GM23338 (cell line): ENCODE results near the gene FAM83F. TPM values are rescaled to one million over a fixed set of nuclear protein-coding genes. Genes with fewer than 3 reads are reported as not detected.
A peak's percentile ranks its signal among the peaks of the same experiment; 100 is the strongest.

Experiments used
- ATAC-seq: fragments of 200-7000 bp; cut with Tn5 transposase; 3 replicates; pipeline ENCODE4 v1.9.1; 2020
- DNase-seq: peaks from one replicate; pipeline ENCODE4 v3.0.0-alpha.2; 2015; ENCODE audit warnings: low spot score
- H2AFZ ChIP-seq: fragments of 200-600 bp; sonication (generic); 2 replicates; pipeline ENCODE4 v1.8.0; 2016; ENCODE audit warnings: antibody characterized with exemption, mild to moderate bottlenecking, moderate library complexity
- H3F3A ChIP-seq: fragments of 200-600 bp; sonication (generic); replicated peaks from 2 replicates; pipeline ENCODE4 v1.8.0; 2017; ENCODE audit warnings: antibody characterized with exemption, mixed run types, low read depth
- H3K27ac ChIP-seq: fragments of 200-600 bp; sonication (generic); 2 replicates; pipeline ENCODE4 v1.6.1; 2016; ENCODE audit warnings: low read depth
- H3K27me3 ChIP-seq: fragments of 200-600 bp; sonication (generic); 2 replicates; pipeline ENCODE4 v1.8.0; 2016; ENCODE audit warnings: mild to moderate bottlenecking, mixed run types, moderate library complexity; ENCODE audit not compliant: insufficient read depth
- H3K36me3 ChIP-seq: fragments of 200-600 bp; sonication (generic); 2 replicates; pipeline ENCODE4 v1.8.0; 2016; ENCODE audit warnings: mild to moderate bottlenecking; ENCODE audit not compliant: insufficient read depth
- H3K4me1 ChIP-seq: fragments of 200-600 bp; sonication (generic); 2 replicates; pipeline ENCODE4 v1.8.0; 2016; ENCODE audit warnings: mild to moderate bottlenecking, moderate library complexity; ENCODE audit not compliant: insufficient read depth
- H3K4me2 ChIP-seq: fragments of 200-600 bp; sonication (generic); 2 replicates; pipeline ENCODE4 v1.7.1; 2017; ENCODE audit warnings: mixed run types
- H3K4me3 ChIP-seq: fragments of 200-600 bp; sonication (generic); 2 replicates; pipeline ENCODE4 v1.6.1; 2016; ENCODE audit warnings: mixed run types
- H3K79me2 ChIP-seq: fragments of 200-600 bp; sonication (generic); replicated peaks from 2 replicates; pipeline ENCODE4 v1.8.0; 2017; ENCODE audit warnings: mild to moderate bottlenecking; ENCODE audit not compliant: insufficient read depth
- H3K9me2 ChIP-seq: fragments of 200-600 bp; sonication (generic); 2 replicates; pipeline ENCODE4 v1.8.0; 2017; ENCODE audit not compliant: insufficient read depth
- H4K20me1 ChIP-seq: fragments of 200-600 bp; sonication (generic); replicated peaks from 2 replicates; pipeline ENCODE4 v1.8.0; 2017; ENCODE audit warnings: mild to moderate bottlenecking; ENCODE audit not compliant: insufficient read depth
- H3K27ac Mint-ChIP-seq: 2 replicates; pipeline ENCODE4 v1.8.0; 2020; ENCODE audit warnings: inconsistent platforms, mild to moderate bottlenecking, moderate library complexity, mixed read lengths
- H3K27me3 Mint-ChIP-seq: 3 replicates; pipeline ENCODE4 v1.8.0; 2022; ENCODE audit warnings: low read depth, mild to moderate bottlenecking, moderate library complexity, mixed read lengths, inconsistent platforms; ENCODE audit not compliant: insufficient read depth, poor library complexity
- H3K36me3 Mint-ChIP-seq: 3 replicates; pipeline ENCODE4 v1.8.0; 2021; ENCODE audit warnings: low read depth, mild to moderate bottlenecking, inconsistent platforms, moderate library complexity, mixed read lengths
- H3K4me1 Mint-ChIP-seq: 3 replicates; pipeline ENCODE4 v1.8.0; 2020; ENCODE audit warnings: mild to moderate bottlenecking, inconsistent platforms, mixed read lengths
- H3K4me3 Mint-ChIP-seq: 3 replicates; pipeline ENCODE4 v1.8.0; 2021; ENCODE audit warnings: moderate library complexity, mild to moderate bottlenecking, inconsistent platforms, mixed read lengths
- H3K9me3 Mint-ChIP-seq: 3 replicates; pipeline ENCODE4 v1.8.0; 2020; ENCODE audit warnings: moderate library complexity, mild to moderate bottlenecking, inconsistent platforms, mixed read lengths
- CREB1 ChIP-seq: fragments of 250-450 bp; sonication (Bioruptor Pico); IDR thresholded peaks from 2 replicates; pipeline ENCODE4 v1.5.0; 2020; ENCODE audit warnings: low read depth, mild to moderate bottlenecking, moderate library complexity
- EZH2 ChIP-seq: fragments of 200-600 bp; sonication (generic); IDR thresholded peaks from one replicate; pipeline ENCODE4 v1.8.0; 2017; ENCODE audit warnings: antibody characterized with exemption, mild to moderate bottlenecking, low read depth; ENCODE audit not compliant: unreplicated experiment
- NANOG ChIP-seq: IDR thresholded peaks from 2 replicates; pipeline ENCODE4 v1.6.1; 2016; ENCODE audit warnings: antibody characterized with exemption, borderline replicate concordance
- POLR2AphosphoS5 ChIP-seq: IDR thresholded peaks from 2 replicates; pipeline ENCODE4 v1.6.1; 2016; ENCODE audit warnings: antibody characterized with exemption, low read depth
- STAT1 ChIP-seq: IDR thresholded peaks from one replicate; pipeline ENCODE4 v1.6.1; 2016; ENCODE audit warnings: antibody characterized with exemption; ENCODE audit not compliant: unreplicated experiment
- ZNF114 ChIP-seq: fragments of 250-450 bp; sonication (Bioruptor Pico); IDR thresholded peaks from 2 replicates; pipeline ENCODE4 v1.5.0; 2020; ENCODE audit warnings: mild to moderate bottlenecking, moderate library complexity
- ZNF331 ChIP-seq: fragments of 250-450 bp; sonication (Bioruptor Pico); IDR thresholded peaks from 2 replicates; pipeline ENCODE4 v1.5.0; 2020; ENCODE audit warnings: low read depth, mild to moderate bottlenecking, moderate library complexity
- polyA plus RNA-seq: library from polyadenylated mRNA; unstranded; fragments of >200 nt; fragmentation: Nextera tagmentation; extraction: Ambion mirVana; gene quantifications from 2 replicates; pipeline ENCODE4 v1.2.1, GENCODE V29; 2016
- total RNA-seq: library from RNA; depleted of rRNA; stranded (reverse); fragments of >200 nt; shearing (Covaris generic); gene quantifications from 2 replicates; pipeline ENCODE4 v1.2.3, GENCODE V29; 2014
- TF ChIP-seq, protein P1 (sequence below): fragments of 250-450 bp; sonication (Bioruptor Pico); IDR thresholded peaks from 2 replicates; pipeline ENCODE4 v1.5.0; 2020; ENCODE audit warnings: mild to moderate bottlenecking, moderate library complexity
- TF ChIP-seq, protein P2 (sequence below): IDR thresholded peaks from 2 replicates; pipeline ENCODE4 v1.6.1; 2016; ENCODE audit warnings: antibody characterized with exemption

FAM83F gene
- total and polyA plus RNA-seq, 2 experiments from 2014 or later: 3.7 to 15.9 TPM

DNA sequence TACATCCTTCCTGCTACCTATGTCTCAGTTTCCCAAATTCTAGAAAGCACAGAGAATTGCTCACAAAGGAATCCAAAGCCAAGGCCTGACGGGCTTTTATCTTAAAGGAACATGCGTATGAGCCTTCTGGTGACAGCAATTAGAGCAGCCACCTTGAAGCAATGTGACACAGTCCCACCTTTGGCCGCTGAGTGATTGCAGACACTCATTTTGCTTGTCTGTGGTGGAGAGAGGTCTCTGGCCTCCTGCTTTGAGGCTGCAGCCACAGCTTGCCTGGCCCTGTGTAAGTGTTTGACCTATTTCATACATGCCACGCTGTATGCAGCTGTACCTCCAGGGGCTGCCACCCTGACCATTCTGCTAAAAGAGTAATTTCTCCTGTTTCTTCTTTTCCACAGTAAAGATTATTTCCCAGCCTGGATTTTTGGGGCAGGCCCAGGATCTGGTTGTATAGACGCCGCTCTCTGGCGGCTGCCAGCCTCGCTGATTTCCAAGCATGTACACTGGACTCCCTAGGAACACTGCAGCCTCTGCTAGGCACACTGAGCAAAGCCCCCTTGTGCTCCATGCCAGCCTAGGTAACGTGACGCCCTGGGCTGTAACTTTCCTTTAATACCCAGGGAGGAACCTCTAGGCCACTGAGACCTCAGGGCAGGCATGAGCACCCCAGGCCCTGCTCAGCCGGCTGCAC, 35.7 kb upstream of the FAM83F start:
- H3K4me3 ChIP-seq: no peak overlapping the region
- ATAC-seq (peak; percentile 18; the same call in 2 of the 3 replicates), DNase-seq (no peak)
- Mint-ChIP-seq H3K36me3 (no peaks in the 10 kb centered on the region), H3K27me3 (peaks cover 15% of the 10 kb centered on the region), H3K9me3 (peaks cover 3% of the 10 kb centered on the region; the same call in 1 of the 3 replicates), H3K4me1 (peaks cover 32% of the 10 kb centered on the region), H3K4me3 (no peak overlapping the region), H3K27ac (no peak overlapping the region)
- H3K9me2 ChIP-seq: no peaks in the 10 kb centered on the region
- no peaks in the 10 kb centered on the region for H3F3A ChIP-seq
- H3K4me2 ChIP-seq: no peak overlapping the region
- no peaks in the 10 kb centered on the region for H3K27me3 ChIP-seq
- peak overlapping the region; percentile 92 for H2AFZ ChIP-seq
- TF ChIP-seq EZH2 (no peak), POLR2AphosphoS5 (no peak), ZNF114 (CRISPR knock-in tag) (no peak), ZNF331 (CRISPR knock-in tag) (no peak), NANOG (no peak), CREB1 (CRISPR knock-in tag) (no peak), STAT1 (no peak)
- TF ChIP-seq, protein P1, sequence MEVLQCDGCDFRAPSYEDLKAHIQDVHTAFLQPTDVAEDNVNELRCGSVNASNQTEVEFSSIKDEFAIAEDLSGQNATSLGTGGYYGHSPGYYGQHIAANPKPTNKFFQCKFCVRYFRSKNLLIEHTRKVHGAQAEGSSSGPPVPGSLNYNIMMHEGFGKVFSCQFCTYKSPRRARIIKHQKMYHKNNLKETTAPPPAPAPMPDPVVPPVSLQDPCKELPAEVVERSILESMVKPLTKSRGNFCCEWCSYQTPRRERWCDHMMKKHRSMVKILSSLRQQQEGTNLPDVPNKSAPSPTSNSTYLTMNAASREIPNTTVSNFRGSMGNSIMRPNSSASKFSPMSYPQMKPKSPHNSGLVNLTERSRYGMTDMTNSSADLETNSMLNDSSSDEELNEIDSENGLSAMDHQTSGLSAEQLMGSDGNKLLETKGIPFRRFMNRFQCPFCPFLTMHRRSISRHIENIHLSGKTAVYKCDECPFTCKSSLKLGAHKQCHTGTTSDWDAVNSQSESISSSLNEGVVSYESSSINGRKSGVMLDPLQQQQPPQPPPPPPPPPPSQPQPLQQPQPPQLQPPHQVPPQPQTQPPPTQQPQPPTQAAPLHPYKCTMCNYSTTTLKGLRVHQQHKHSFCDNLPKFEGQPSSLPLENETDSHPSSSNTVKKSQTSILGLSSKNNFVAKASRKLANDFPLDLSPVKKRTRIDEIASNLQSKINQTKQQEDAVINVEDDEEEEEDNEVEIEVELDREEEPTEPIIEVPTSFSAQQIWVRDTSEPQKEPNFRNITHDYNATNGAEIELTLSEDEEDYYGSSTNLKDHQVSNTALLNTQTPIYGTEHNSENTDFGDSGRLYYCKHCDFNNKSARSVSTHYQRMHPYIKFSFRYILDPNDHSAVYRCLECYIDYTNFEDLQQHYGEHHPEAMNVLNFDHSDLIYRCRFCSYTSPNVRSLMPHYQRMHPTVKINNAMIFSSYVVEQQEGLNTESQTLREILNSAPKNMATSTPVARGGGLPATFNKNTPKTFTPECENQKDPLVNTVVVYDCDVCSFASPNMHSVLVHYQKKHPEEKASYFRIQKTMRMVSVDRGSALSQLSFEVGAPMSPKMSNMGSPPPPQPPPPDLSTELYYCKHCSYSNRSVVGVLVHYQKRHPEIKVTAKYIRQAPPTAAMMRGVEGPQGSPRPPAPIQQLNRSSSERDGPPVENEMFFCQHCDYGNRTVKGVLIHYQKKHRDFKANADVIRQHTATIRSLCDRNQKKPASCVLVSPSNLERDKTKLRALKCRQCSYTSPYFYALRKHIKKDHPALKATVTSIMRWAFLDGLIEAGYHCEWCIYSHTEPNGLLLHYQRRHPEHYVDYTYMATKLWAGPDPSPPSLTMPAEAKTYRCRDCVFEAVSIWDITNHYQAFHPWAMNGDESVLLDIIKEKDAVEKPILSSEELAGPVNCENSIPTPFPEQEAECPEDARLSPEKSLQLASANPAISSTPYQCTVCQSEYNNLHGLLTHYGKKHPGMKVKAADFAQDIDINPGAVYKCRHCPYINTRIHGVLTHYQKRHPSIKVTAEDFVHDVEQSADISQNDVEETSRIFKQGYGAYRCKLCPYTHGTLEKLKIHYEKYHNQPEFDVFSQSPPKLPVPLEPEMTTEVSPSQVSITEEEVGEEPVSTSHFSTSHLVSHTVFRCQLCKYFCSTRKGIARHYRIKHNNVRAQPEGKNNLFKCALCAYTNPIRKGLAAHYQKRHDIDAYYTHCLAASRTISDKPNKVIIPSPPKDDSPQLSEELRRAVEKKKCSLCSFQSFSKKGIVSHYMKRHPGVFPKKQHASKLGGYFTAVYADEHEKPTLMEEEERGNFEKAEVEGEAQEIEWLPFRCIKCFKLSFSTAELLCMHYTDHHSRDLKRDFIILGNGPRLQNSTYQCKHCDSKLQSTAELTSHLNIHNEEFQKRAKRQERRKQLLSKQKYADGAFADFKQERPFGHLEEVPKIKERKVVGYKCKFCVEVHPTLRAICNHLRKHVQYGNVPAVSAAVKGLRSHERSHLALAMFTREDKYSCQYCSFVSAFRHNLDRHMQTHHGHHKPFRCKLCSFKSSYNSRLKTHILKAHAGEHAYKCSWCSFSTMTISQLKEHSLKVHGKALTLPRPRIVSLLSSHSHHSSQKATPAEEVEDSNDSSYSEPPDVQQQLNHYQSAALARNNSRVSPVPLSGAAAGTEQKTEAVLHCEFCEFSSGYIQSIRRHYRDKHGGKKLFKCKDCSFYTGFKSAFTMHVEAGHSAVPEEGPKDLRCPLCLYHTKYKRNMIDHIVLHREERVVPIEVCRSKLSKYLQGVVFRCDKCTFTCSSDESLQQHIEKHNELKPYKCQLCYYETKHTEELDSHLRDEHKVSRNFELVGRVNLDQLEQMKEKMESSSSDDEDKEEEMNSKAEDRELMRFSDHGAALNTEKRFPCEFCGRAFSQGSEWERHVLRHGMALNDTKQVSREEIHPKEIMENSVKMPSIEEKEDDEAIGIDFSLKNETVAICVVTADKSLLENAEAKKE (CRISPR knock-in tag): no peak
- TF ChIP-seq, protein P2, sequence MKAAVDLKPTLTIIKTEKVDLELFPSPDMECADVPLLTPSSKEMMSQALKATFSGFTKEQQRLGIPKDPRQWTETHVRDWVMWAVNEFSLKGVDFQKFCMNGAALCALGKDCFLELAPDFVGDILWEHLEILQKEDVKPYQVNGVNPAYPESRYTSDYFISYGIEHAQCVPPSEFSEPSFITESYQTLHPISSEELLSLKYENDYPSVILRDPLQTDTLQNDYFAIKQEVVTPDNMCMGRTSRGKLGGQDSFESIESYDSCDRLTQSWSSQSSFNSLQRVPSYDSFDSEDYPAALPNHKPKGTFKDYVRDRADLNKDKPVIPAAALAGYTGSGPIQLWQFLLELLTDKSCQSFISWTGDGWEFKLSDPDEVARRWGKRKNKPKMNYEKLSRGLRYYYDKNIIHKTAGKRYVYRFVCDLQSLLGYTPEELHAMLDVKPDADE: no peak
- H3K36me3 ChIP-seq: no peaks in the 10 kb centered on the region
- H4K20me1 ChIP-seq: no peaks in the 10 kb centered on the region
- no peaks in the 10 kb centered on the region for H3K79me2 ChIP-seq
- peaks cover 4% of the 10 kb centered on the region; the same call in 1 of the 2 replicates for H3K4me1 ChIP-seq
- no peak overlapping the region for H3K27ac ChIP-seq
